Measurements from ENCODE around the gene EEPD1. TPM values are rescaled to one million over a fixed set of nuclear protein-coding genes. Genes with fewer than 3 reads are reported as not detected.

The EEPD1 gene
- total RNA-seq, 4 donors from 2014 or later = 1.8 to 18.4 (median 11.2) TPM

DNA sequence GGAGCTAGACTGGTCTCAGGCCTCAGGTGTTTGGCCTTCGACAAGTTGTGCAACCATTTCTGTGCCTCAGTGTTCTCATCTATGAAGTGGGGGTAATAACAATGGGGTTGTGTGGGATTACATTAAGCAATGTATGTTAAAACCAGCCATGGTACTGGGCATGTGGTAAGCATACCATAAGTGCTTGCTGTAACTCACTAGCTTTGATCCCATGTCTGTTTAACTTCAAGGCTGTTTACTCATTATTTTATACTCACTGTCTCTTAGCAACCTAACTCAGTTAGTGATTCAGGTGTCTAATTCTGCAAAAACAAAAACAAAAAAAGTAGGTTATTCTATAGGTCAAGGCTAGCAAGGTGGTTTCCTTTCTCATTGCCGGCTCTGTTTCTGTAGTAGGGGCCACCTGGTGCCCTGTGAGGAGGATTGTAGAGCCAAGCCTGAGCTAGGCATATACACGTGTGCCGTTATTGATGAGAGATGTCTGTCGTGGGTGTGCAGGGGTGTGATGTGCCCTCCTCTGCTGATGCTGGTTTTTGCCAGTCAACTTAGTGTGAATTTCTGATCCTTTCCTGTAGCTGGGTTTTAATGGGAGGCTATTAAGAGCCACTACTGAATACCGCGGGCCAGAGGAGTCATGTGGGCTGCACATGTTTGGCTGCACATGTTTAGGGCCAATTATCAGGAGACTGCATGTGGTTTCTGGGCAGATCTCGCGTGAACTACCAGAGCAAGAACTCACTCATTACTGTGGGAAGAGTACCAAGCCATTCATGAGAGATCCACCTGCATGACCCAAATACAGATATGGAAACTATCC, 56.2 kb downstream of the EEPD1 start:
- intact Hi-C loops (cut with DNase I; ENCODE audit: low total_unique reads) = no loop called here
- Histone ChIP-seq H3K9me3 (no peaks in the 10 kb centered on the region), H3K4me1 (peaks cover 0 to 6% of the 10 kb centered on the region in 2 donors), H3K27ac (no peak overlapping the region), H3K36me3 (no peaks in the 10 kb centered on the region), H3K4me3 (no peak overlapping the region), H3K27me3 (no peaks in the 10 kb centered on the region)
- TF ChIP-seq, protein P1, sequence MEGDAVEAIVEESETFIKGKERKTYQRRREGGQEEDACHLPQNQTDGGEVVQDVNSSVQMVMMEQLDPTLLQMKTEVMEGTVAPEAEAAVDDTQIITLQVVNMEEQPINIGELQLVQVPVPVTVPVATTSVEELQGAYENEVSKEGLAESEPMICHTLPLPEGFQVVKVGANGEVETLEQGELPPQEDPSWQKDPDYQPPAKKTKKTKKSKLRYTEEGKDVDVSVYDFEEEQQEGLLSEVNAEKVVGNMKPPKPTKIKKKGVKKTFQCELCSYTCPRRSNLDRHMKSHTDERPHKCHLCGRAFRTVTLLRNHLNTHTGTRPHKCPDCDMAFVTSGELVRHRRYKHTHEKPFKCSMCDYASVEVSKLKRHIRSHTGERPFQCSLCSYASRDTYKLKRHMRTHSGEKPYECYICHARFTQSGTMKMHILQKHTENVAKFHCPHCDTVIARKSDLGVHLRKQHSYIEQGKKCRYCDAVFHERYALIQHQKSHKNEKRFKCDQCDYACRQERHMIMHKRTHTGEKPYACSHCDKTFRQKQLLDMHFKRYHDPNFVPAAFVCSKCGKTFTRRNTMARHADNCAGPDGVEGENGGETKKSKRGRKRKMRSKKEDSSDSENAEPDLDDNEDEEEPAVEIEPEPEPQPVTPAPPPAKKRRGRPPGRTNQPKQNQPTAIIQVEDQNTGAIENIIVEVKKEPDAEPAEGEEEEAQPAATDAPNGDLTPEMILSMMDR (IDR thresholded peaks at IDR 0.05) = no peak
- TF ChIP-seq POLR2A (IDR thresholded peaks at IDR 0.05) = no peak
- DNase-seq = no peak

DNA sequence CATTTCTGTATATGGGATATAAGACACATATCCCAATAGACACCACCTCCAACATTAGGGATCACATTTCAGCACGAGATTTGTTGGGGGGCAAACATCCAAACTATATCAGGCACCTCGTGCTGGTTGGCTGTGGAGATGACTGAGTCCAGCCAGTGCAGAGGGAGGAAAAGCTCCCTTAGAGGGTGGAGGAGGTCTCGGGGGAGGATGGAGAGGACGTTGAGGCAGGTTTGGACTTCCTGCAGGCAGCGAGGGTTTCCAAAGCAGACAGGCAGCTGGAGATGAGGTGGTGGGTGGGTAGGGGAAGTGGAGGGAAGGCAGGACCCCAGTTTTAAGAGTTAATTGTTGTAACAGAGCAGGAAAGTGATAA, 56.7 kb downstream of the EEPD1 start:
- no peak for DNase-seq
- Histone ChIP-seq H3K9me3 (no peaks in the 10 kb centered on the region), H3K4me1 (peaks cover 0 to 6% of the 10 kb centered on the region in 2 donors), H3K36me3 (no peaks in the 10 kb centered on the region), H3K27me3 (no peaks in the 10 kb centered on the region), H3K4me3 (no peak overlapping the region), H3K27ac (no peak overlapping the region)
- TF ChIP-seq, protein P1 (IDR thresholded peaks at IDR 0.05) = no peak
- no peak for TF ChIP-seq POLR2A (IDR thresholded peaks at IDR 0.05)
- intact Hi-C loops (cut with DNase I; ENCODE audit: low total_unique reads) = no loop called here

DNA sequence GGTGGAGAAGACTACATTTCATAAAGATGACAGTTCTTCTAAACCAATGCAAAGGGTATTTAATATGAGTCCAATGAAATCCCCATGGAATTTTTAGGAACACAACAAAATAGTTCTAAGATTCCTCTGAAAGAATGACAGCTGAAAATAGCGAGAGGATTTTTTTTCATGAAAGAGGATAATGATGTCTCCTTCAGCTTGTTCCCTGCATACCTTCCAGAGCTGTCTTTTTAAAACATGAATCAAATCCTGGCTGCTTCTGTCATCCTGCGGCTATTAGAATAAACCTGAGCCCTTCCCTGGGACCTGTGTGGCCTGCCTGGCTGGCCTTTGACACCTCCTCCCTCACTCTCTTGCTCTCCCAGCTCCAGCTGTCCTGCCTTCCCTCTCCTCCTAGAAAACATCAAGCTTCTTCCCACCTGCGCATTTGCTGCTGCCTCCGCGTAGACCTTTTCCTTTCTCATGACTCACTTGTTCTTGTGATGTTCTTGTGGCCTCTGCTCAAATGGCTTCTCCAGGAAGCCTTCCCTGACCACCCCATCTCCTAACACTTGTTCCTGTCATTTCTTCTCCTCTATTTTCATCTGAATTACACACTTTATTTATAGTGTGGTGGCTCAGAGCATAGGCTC, 57.4 kb downstream of the EEPD1 start:
- no peak overlapping the region for H3K27ac ChIP-seq
- DNase-seq = no peak

DNA sequence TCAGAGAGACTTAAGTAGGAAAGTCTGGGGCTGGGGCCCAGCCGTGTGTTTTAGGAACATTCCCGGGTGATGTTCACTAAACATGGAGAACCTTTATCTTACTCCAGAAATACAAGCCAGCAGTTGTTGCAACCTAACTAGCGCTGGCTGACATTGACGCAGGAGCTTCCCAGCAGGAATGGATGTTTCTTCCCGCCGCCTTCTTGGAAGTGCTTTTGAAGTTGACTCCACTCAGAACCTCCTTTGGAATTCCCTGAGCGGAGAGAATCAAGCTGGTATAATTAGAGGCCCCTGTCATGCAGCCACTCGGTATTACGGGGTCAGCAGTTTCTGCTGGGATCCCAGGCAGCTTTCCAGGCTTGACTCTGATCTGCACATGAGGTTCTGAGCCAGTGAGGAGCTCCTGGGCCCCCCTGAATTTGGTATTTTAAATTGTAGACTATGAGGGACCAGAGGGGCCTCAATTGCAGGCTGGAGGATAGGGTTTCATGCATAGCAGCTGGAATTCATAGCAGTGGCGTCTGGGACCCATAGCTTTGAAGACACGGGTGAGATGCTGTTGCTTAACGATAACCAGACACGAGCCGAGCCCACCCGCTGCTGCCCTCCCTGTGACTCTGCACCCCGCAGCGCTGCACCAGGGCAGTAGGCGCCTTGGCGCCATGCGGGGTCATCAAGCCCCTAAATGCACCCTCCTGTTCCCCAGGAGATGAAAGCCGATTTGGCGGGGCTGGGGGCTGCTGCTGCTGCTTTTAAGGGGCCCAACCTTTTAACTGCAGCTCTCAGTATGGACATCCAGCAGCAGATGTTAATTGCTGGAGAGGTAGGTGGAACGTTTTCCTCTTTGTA, 61.8 kb downstream of the EEPD1 start:
- no peaks in the 10 kb centered on the region for H3K36me3 ChIP-seq
- DNase-seq = no peak
- no peaks in the 10 kb centered on the region for H3K9me3 ChIP-seq
- TF ChIP-seq POLR2A (IDR thresholded peaks at IDR 0.05) = no peak
- TF ChIP-seq, protein P1 (IDR thresholded peaks at IDR 0.05) = no peak
- H3K4me3 ChIP-seq = no peak overlapping the region
- intact Hi-C loops (cut with DNase I; ENCODE audit: low total_unique reads) = no loop called here
- H3K4me1 ChIP-seq = no peaks in the 10 kb centered on the region
- H3K27ac ChIP-seq = no peak overlapping the region
- H3K27me3 ChIP-seq = no peaks in the 10 kb centered on the region

More for the DNA sequence above, 57.4 kb downstream of the EEPD1 start:
- TF ChIP-seq, protein P1 (IDR thresholded peaks at IDR 0.05) = no peak
- no peak for TF ChIP-seq POLR2A (IDR thresholded peaks at IDR 0.05)
- Histone ChIP-seq H3K36me3 (no peaks in the 10 kb centered on the region), H3K9me3 (no peaks in the 10 kb centered on the region), H3K4me1 (peaks cover 0 to 6% of the 10 kb centered on the region in 2 donors), H3K4me3 (no peak overlapping the region), H3K27me3 (no peaks in the 10 kb centered on the region)
- intact Hi-C loops (cut with DNase I; ENCODE audit: low total_unique reads) = no loop called here

Data from uterus (tissue), 4 donors.